ENCODE measurements around the gene ITGB7.

DNA sequence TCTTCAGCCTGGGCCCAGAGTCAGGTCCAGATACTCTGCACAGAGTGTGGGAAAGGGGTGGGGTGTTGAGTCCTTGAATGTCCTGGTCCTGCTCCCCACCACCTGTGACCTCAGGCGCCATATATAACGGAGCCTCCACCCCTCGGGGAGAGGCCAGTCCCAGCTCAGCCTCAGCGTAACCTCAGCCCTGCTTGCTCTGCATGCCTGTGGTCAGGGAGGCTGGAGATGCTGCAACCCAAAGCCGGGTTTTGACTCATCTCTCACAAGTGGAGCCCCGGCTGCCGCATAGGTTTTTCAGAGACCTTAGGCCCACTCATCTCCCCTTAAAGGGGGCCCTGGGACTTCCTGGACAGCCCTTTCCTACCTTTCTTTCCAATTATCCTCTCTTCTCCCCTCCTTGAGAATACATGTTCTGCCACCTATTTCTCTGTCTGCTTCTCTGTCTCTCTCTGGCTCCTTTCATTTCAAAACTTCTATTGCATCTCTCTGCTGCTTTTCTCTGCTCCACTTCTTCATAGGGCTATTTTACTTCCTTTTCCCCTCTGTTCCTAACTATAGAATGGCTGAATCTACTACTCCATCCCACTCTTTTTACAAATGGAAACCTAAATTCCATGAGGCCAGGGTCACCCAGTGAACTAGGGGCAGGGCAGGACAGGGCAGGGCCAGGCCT lies 1.2 kb downstream of the ITGB7 start:
- TF ChIP-seq, protein P1, sequence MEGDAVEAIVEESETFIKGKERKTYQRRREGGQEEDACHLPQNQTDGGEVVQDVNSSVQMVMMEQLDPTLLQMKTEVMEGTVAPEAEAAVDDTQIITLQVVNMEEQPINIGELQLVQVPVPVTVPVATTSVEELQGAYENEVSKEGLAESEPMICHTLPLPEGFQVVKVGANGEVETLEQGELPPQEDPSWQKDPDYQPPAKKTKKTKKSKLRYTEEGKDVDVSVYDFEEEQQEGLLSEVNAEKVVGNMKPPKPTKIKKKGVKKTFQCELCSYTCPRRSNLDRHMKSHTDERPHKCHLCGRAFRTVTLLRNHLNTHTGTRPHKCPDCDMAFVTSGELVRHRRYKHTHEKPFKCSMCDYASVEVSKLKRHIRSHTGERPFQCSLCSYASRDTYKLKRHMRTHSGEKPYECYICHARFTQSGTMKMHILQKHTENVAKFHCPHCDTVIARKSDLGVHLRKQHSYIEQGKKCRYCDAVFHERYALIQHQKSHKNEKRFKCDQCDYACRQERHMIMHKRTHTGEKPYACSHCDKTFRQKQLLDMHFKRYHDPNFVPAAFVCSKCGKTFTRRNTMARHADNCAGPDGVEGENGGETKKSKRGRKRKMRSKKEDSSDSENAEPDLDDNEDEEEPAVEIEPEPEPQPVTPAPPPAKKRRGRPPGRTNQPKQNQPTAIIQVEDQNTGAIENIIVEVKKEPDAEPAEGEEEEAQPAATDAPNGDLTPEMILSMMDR (conservative IDR thresholded peaks at IDR 0.05; ENCODE audit: low read depth, low read length) = no peak
- no peak for TF ChIP-seq EZH2 (IDR thresholded peaks at IDR 0.05; ENCODE audit: low read length, unreplicated experiment)
- no peak for TF ChIP-seq EZH2phosphoT487 (IDR thresholded peaks at IDR 0.05; ENCODE audit: borderline replicate concordance, low read length)
